Suppressor macrophage treated with lipopolysaccharide for 4 hours (primary cell): Measurements from ENCODE around the gene ACTA1.
"Not testable (repeated sequence)": the region's sequence is repeated elsewhere in the genome, so short reads cannot be mapped to it uniquely, and the experiment has no call there.

ENCODE experiments used
- DNase-seq: peaks from one replicate; pipeline ENCODE4 v3.0.0-alpha.2; 2020

ACTA1 gene

GRCh38 chr1:229407206-229408026, 26.5 kb downstream of the ACTA1 start:
- no peak for DNase-seq

- no peak for DNase-seq
These were observed 27.1 kb downstream of the ACTA1 start for GRCh38 chr1:229406798-229407197.

- DNase-seq = no peak
These were observed 30.3 kb downstream of the ACTA1 start for GRCh38 chr1:229403573-229403972.

- DNase-seq = no peak
These were observed 30.9 kb downstream of the ACTA1 start for GRCh38 chr1:229402993-229403392.

GRCh38 chr1:229402329-229402728, 31.6 kb downstream of the ACTA1 start:
- DNase-seq = not testable (repeated sequence)

- DNase-seq = no peak
These were observed 36.1 kb downstream of the ACTA1 start for GRCh38 chr1:229397762-229398161.

- DNase-seq = peak; percentile 15
These were observed 37.2 kb downstream of the ACTA1 start for GRCh38 chr1:229396585-229397206.

- not testable (repeated sequence) for DNase-seq
These were observed 39.4 kb downstream of the ACTA1 start for GRCh38 chr1:229394517-229394916.

- DNase-seq = no peak
These were observed 41.0 kb downstream of the ACTA1 start for GRCh38 chr1:229392936-229393335.

- DNase-seq = no peak
These were observed 43.8 kb downstream of the ACTA1 start for GRCh38 chr1:229390130-229390529.

- peak; percentile 51 for DNase-seq
These were observed 44.9 kb downstream of the ACTA1 start for GRCh38 chr1:229388897-229389580.

- DNase-seq = no peak
These were observed 47.9 kb downstream of the ACTA1 start for GRCh38 chr1:229385853-229386456.

- DNase-seq = no peak
These were observed 49.1 kb downstream of the ACTA1 start for GRCh38 chr1:229384822-229385221.

- DNase-seq = no peak
These were observed 49.9 kb downstream of the ACTA1 start for GRCh38 chr1:229383961-229384360.

- DNase-seq = no peak
These were observed 50.7 kb downstream of the ACTA1 start for GRCh38 chr1:229383188-229383587.
